Type B pancreatic cell (in vitro differentiated cells): Measurements from ENCODE around the gene GLIS2. TPM values are rescaled to one million over a fixed set of nuclear protein-coding genes. Genes with fewer than 3 reads are reported as not detected.
A peak's percentile ranks its signal among the peaks of the same experiment; 100 is the strongest.

Experiments
- DNase-seq: peaks from one replicate; pipeline ENCODE4 v3.0.0; 2021; ENCODE audit warnings: mixed read lengths; ENCODE audit not compliant: unreplicated experiment; ENCODE audit errors: extremely low spot score
- H3K27ac Mint-ChIP-seq: 2 replicates; pipeline ENCODE4 v1.8.0; 2021; ENCODE audit warnings: mild to moderate bottlenecking, mixed read lengths
- H3K27me3 Mint-ChIP-seq: 2 replicates; pipeline ENCODE4 v1.8.0; 2021; ENCODE audit warnings: mixed read lengths
- H3K36me3 Mint-ChIP-seq: 2 replicates; pipeline ENCODE4 v1.8.0; 2021; ENCODE audit warnings: mixed read lengths
- H3K4me1 Mint-ChIP-seq: one replicate; pipeline ENCODE4 v1.8.0; 2021; ENCODE audit warnings: mixed read lengths; ENCODE audit not compliant: unreplicated experiment
- H3K4me3 Mint-ChIP-seq: 2 replicates; pipeline ENCODE4 v1.8.0; 2021; ENCODE audit warnings: mild to moderate bottlenecking, mixed read lengths
- H3K9me3 Mint-ChIP-seq: 2 replicates; pipeline ENCODE4 v1.8.0; 2021; ENCODE audit warnings: mixed read lengths
- total RNA-seq: library from RNA; stranded (reverse); gene quantifications from 2 replicates; pipeline ENCODE4 v1.2.1, GENCODE V29; 2021; ENCODE audit warnings: low replicate concordance
- TF ChIP-seq, protein P1 (sequence below): fragments of 200-600 bp; sonication (generic); conservative IDR thresholded peaks from 2 replicates; pipeline ENCODE4 v1.5.0; 2021; ENCODE audit warnings: antibody characterized with exemption, mild to moderate bottlenecking

The GLIS2 gene
- total RNA-seq, 1 donor from 2014 or later: 23.0 TPM

DNA sequence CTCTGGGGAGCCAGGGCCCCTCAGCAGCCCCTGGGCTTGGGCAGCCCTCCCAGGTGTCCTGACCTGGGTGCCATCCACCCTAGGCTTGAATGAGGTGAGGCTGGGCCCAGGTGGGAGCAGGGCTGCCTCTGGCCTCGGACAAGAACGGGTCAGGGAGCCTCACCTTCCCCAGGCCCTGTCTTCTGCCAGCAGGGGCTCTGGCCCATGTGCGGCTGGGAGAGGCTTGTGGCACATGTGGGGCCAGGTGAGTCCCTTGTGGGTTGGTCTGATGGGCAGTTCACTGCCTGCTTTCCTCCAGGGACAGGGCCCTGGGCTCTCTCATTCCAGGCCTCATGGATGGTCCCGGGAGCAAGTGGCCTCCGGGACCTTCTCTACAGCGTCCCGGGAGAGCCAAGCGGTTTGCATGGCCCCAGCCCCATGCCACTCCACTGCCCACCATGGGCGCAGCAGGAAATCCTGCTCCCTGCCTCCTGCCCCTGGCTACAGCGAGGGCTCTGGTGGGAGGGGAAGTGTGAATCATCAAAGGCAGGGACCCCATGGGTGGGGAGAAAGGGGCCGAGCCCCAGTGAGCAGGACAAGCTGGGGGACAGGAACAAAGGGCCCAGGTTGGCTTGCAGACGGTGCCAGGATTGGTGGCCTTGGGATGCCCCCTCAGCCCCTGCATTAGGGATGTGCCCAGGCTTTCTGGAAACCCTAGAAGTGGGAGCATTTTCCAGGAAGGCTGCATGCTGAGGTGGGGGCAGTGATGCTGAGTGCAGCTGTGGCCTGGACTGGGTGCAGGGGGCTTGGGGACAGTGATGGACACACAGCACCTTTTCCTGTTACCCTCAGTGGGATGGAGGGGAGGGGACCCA lies 68.0 kb downstream of the GLIS2 start:
- Mint-ChIP-seq H3K27ac (peak overlapping the region; percentile 29), H3K4me3 (no peak overlapping the region), H3K36me3 (no peaks in the 10 kb centered on the region), H3K9me3 (no peaks in the 10 kb centered on the region), H3K4me1 (peaks cover 11% of the 10 kb centered on the region), H3K27me3 (no peaks in the 10 kb centered on the region)
- TF ChIP-seq, protein P1, sequence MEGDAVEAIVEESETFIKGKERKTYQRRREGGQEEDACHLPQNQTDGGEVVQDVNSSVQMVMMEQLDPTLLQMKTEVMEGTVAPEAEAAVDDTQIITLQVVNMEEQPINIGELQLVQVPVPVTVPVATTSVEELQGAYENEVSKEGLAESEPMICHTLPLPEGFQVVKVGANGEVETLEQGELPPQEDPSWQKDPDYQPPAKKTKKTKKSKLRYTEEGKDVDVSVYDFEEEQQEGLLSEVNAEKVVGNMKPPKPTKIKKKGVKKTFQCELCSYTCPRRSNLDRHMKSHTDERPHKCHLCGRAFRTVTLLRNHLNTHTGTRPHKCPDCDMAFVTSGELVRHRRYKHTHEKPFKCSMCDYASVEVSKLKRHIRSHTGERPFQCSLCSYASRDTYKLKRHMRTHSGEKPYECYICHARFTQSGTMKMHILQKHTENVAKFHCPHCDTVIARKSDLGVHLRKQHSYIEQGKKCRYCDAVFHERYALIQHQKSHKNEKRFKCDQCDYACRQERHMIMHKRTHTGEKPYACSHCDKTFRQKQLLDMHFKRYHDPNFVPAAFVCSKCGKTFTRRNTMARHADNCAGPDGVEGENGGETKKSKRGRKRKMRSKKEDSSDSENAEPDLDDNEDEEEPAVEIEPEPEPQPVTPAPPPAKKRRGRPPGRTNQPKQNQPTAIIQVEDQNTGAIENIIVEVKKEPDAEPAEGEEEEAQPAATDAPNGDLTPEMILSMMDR: no peak
- DNase-seq: no peak

DNA sequence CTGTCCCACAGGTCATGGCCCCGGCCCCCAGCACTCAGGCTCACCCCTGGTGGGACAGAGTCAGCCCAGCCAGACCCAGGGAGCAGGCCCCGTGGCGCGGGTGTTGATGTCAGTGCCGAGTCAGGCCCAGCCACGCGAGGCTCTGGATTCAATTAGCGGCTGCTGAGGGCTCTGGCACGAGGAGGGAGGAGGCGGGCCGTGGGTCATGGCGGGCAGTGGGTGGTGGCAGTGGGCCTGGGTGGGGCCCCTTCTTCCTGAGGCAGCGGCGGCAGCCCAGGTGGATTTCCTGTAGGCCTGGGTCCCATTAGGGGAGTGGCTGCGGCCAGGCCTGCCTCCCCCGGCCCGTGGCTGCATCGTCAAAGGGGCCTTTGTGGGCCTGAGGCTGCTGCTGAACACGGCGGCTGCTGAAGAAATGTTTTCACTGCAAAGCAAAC lies 68.7 kb downstream of the GLIS2 start:
- Mint-ChIP-seq H3K27me3 (no peaks in the 10 kb centered on the region), H3K4me3 (no peak overlapping the region), H3K9me3 (no peaks in the 10 kb centered on the region), H3K27ac (peak overlapping the region; percentile 68), H3K36me3 (no peaks in the 10 kb centered on the region), H3K4me1 (peaks cover 14% of the 10 kb centered on the region)
- DNase-seq: no peak
- TF ChIP-seq, protein P1: no peak

DNA sequence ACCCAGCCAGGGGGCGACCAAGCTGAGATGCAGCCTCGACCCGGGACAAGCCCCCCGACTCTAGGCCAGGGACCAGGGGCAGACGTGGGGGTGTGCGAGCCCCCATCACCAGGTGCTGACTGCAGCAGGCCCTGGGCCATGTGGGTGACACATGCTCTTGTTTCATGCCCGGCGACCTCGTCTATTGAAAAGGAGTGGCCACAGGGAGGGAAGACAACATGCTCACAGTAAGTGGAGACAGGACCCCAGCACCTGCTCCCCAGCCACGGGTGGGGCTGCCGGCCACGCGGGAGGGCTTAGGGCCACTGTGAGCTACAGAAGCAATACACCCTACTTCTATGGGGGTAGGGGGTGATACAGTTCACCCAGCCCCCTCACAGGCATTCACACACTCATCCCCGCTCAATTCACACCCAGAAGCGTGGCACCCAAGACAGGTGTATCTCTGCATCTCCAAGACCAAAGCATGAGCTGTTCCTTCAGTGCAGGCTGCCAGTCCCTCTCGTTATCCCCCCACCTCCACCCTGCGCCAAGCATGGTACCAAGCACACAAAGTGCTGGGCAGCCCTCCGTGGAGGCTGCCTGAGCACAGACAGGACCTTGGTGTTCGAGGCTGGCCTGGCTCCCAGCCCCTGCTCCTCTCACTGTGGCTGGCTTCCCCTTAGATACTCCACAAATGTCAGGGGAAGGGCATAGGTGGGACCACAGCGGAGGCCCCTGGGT lies 69.4 kb downstream of the GLIS2 start:
- Mint-ChIP-seq H3K4me1 (peaks cover 20% of the 10 kb centered on the region), H3K27me3 (no peaks in the 10 kb centered on the region), H3K4me3 (no peak overlapping the region), H3K36me3 (no peaks in the 10 kb centered on the region), H3K27ac (peak overlapping the region; percentile 68), H3K9me3 (no peaks in the 10 kb centered on the region)
- TF ChIP-seq, protein P1: no peak
- DNase-seq: no peak

DNA sequence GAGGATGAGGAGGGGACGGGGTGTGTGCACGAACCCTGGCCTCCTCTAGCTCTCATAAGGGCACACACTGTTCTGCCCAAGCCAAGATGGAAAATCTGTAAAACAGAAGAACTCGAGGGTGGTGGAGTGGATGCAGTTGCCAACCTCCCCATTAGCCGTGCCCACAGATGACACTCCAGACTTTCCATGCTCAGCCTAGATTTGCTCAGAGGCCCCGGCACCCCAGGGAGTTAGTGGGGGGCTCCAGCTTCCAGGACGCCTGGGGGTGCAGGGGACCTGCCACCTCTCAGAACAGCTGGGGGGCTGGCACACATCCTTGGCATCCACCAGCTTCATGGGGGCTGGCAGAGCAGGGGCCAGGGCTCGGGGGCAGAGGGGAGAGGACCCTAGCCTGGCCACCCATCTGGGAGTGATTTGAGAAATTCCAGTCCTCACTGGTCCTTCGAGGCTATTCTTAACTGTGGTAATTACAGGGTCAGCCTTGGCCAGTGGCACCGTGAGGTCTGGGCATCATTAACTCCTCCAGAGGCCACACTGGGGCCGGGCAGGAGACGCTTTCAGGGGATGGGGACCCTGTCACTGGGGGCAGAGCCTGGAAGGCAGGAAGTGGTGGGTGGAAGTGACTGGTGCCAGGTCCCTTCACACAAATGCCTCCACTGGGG lies 70.1 kb downstream of the GLIS2 start:
- TF ChIP-seq, protein P1: no peak
- Mint-ChIP-seq H3K9me3 (no peaks in the 10 kb centered on the region), H3K4me1 (peaks cover 22% of the 10 kb centered on the region), H3K4me3 (no peak overlapping the region), H3K36me3 (no peaks in the 10 kb centered on the region), H3K27ac (peak overlapping the region; percentile 68), H3K27me3 (no peaks in the 10 kb centered on the region)
- DNase-seq: no peak

DNA sequence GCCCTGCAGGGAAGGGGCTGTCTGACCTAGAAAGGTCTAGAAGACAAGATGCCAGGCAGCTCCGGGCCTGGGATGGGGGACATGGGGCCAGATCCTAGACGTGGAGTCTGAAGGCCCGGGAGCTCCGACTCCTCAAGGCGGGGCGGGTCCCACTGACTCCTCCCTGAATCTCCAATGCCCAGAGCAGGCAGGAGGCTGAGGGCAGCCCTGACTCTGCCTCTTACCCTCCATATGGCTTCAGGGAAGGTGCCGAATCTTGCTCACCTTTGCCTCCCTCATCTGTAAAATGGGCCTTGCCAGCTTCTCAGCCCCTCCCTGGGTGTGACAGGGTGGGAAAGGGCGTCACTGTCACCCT lies 70.6 kb downstream of the GLIS2 start:
- no peak overlapping the region for H3K27ac Mint-ChIP-seq
- H3K36me3 Mint-ChIP-seq: no peaks in the 10 kb centered on the region
- TF ChIP-seq, protein P1: no peak
- no peaks in the 10 kb centered on the region for H3K27me3 Mint-ChIP-seq
- peaks cover 22% of the 10 kb centered on the region for H3K4me1 Mint-ChIP-seq
- DNase-seq: no peak
- no peaks in the 10 kb centered on the region for H3K9me3 Mint-ChIP-seq
- H3K4me3 Mint-ChIP-seq: no peak overlapping the region
